RWPE2 (cell line): ENCODE measurements around the gene NTRK2.
A peak's percentile ranks its signal among the peaks of the same experiment; 100 is the strongest.

Experiments
- ATAC-seq: fragments of 200-7000 bp; cut with Tn5 transposase; 3 replicates; pipeline ENCODE4 v1.9.1; 2021; ENCODE audit warnings: low read depth
- DNase-seq: peaks from one replicate; pipeline ENCODE4 v3.0.0-alpha.2; 2020; ENCODE audit warnings: low spot score
- H3K27ac ChIP-seq: fragments of 450-650 bp; 2 replicates; pipeline ENCODE4 v1.5.1; 2017; ENCODE audit warnings: mild to moderate bottlenecking; ENCODE audit not compliant: poor library complexity, severe bottlenecking
- H3K27me3 ChIP-seq: fragments of 250-450 bp; sonication (Bioruptor Pico); 2 replicates; pipeline ENCODE4 v1.5.1; 2021; ENCODE audit warnings: mild to moderate bottlenecking, moderate library complexity; ENCODE audit not compliant: insufficient read depth, poor library complexity, severe bottlenecking
- H3K36me3 ChIP-seq: fragments of 250-450 bp; sonication (Bioruptor Pico); 2 replicates; pipeline ENCODE4 v1.5.1; 2020; ENCODE audit warnings: low read depth, mild to moderate bottlenecking, moderate library complexity
- H3K4me1 ChIP-seq: fragments of 250-450 bp; sonication (Bioruptor Pico); 2 replicates; pipeline ENCODE4 v1.5.1; 2021; ENCODE audit warnings: mild to moderate bottlenecking, moderate library complexity; ENCODE audit not compliant: insufficient read depth, poor library complexity, severe bottlenecking
- H3K4me3 ChIP-seq: fragments of 250-450 bp; sonication (Bioruptor Pico); 2 replicates; pipeline ENCODE4 v1.5.1; 2021; ENCODE audit warnings: mild to moderate bottlenecking, moderate library complexity; ENCODE audit not compliant: severe bottlenecking
- H3K9me3 ChIP-seq: fragments of 250-450 bp; sonication (Bioruptor Pico); 2 replicates; pipeline ENCODE4 v1.5.1; 2021; ENCODE audit warnings: mild to moderate bottlenecking, moderate library complexity; ENCODE audit not compliant: severe bottlenecking
- TF ChIP-seq, protein P1 (sequence below): fragments of 450-650 bp; IDR thresholded peaks from one replicate; pipeline ENCODE4 v1.5.1; 2017; ENCODE audit warnings: mild to moderate bottlenecking, moderate library complexity; ENCODE audit not compliant: poor library complexity, severe bottlenecking

Gene NTRK2

DNA sequence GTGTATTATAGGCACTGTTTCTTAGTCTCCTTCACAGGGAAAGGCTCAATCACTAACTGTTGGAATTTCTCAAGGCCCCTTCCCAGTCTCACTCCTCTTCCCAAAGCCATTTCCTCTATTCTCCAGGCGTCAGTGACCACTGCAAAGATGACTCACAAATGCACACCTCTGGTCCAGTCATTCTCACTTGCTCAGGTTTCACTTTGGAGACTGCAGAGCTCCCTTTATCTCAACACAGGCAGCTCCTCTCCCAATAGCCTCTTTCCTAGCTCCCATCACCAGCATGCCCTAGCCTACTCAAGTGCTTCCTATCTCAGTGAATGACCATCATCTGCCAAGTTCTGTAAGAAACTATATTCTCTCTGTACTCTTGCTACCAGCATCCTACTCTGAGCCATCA is 323.6 kb downstream of the NTRK2 start:
- no peaks in the 10 kb centered on the region for H3K27me3 ChIP-seq
- no peak overlapping the region for H3K4me3 ChIP-seq
- peaks cover 29% of the 10 kb centered on the region for H3K4me1 ChIP-seq
- H3K36me3 ChIP-seq = no peaks in the 10 kb centered on the region
- no peaks in the 10 kb centered on the region for H3K9me3 ChIP-seq
- peak; percentile 74 for ATAC-seq
- DNase-seq = no peak
- TF ChIP-seq, protein P1, sequence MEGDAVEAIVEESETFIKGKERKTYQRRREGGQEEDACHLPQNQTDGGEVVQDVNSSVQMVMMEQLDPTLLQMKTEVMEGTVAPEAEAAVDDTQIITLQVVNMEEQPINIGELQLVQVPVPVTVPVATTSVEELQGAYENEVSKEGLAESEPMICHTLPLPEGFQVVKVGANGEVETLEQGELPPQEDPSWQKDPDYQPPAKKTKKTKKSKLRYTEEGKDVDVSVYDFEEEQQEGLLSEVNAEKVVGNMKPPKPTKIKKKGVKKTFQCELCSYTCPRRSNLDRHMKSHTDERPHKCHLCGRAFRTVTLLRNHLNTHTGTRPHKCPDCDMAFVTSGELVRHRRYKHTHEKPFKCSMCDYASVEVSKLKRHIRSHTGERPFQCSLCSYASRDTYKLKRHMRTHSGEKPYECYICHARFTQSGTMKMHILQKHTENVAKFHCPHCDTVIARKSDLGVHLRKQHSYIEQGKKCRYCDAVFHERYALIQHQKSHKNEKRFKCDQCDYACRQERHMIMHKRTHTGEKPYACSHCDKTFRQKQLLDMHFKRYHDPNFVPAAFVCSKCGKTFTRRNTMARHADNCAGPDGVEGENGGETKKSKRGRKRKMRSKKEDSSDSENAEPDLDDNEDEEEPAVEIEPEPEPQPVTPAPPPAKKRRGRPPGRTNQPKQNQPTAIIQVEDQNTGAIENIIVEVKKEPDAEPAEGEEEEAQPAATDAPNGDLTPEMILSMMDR = no peak
- H3K27ac ChIP-seq = no peak overlapping the region

DNA sequence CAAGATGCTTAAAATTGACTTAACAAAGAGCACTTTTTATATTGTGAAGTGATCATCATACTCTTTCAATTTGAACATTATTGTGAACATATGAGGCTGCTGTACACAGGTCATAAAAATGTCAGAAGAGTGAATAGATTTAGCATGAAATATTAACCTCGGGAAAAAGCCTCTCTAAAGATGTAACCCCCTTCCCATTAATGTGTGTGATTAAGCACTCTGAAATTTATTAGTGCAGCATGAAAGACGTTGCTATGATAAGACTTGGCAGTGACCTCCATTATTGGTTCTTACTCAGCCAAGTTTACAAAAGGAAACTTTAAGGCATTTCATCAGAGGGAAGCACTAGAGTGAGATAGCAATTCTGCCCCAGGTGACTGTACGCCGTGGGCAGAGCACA is 326.5 kb downstream of the NTRK2 start:
- ATAC-seq (peak; percentile 79), DNase-seq (no peak)
- peaks cover 16% of the 10 kb centered on the region for H3K4me1 ChIP-seq
- H3K27me3 ChIP-seq = no peaks in the 10 kb centered on the region
- no peaks in the 10 kb centered on the region for H3K9me3 ChIP-seq
- H3K36me3 ChIP-seq = no peaks in the 10 kb centered on the region
- H3K4me3 ChIP-seq = no peak overlapping the region
- peak overlapping the region; percentile 47 for H3K27ac ChIP-seq
- TF ChIP-seq, protein P1 = no peak

DNA sequence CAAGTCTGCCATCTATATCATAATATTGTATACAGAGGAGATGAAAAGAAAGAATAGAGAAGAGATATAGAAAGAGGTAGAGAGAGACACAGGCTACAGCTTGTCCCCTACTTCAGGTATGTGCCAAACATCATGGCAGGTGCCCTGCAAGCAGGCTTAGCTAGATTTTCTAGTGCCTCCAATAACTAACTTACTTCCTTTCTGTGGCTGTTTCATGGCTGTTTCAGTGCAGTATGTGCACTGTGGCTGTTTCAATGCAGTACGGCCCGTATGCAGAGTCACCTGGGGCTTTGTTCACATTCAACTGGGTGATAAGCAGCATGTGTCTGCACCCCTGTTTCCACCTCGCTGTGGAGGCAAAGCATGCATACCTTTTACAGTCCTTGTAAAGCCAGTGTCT is 327.2 kb downstream of the NTRK2 start:
- Histone ChIP-seq H3K4me3 (no peak overlapping the region), H3K27me3 (no peaks in the 10 kb centered on the region), H3K36me3 (no peaks in the 10 kb centered on the region), H3K27ac (peak overlapping the region; percentile 47), H3K9me3 (no peaks in the 10 kb centered on the region), H3K4me1 (peaks cover 14% of the 10 kb centered on the region)
- ATAC-seq (no peak), DNase-seq (no peak)
- TF ChIP-seq, protein P1 = no peak

DNA sequence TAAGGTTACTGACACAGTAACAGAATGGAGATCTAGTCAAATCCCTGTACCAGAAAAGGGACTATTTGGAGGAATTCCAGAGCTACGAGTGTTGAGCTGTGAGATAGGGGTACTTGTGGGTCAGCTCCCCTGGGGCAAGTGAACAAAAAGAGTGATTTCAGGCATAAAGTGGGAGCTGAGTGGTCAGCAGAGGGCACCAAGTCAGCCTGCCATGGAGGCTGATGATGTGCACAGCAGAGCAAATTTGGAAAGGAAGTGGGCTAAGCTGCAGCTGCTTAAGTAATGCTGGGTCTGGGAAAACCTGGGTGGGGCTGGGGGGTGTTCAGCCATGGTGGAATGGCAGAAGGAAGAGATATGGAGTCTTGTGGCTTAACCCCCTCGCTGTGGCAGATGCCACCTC is 327.9 kb downstream of the NTRK2 start:
- Histone ChIP-seq H3K9me3 (no peaks in the 10 kb centered on the region), H3K36me3 (no peaks in the 10 kb centered on the region), H3K4me3 (no peak overlapping the region), H3K4me1 (peaks cover 14% of the 10 kb centered on the region), H3K27me3 (no peaks in the 10 kb centered on the region), H3K27ac (no peak overlapping the region)
- TF ChIP-seq, protein P1 = peak; percentile 19
- no peak for ATAC-seq
- no peak for DNase-seq

DNA sequence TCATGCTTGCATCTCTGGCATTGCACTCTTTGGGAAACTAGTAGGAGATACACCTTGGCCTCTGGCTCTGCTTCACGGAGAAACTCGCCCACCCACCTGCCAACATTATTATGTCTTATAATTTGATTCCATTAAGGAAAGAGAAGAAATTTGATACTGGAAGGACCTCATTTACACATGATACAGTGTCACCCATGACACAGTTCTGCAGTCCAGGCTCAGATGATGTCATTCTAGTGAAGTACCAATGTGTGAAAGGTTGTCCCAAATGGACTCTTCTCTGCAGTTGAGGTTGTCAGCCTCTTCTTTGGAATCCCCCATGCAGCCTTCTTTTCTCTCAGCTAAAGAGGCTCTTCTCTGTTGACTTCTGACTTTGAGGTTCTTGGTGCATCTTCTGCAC is 329.1 kb downstream of the NTRK2 start:
- no peaks in the 10 kb centered on the region for H3K27me3 ChIP-seq
- DNase-seq (no peak), ATAC-seq (no peak)
- no peak overlapping the region for H3K27ac ChIP-seq
- H3K4me3 ChIP-seq = no peak overlapping the region
- H3K36me3 ChIP-seq = no peaks in the 10 kb centered on the region
- peaks cover 14% of the 10 kb centered on the region for H3K4me1 ChIP-seq
- TF ChIP-seq, protein P1 = no peak
- no peaks in the 10 kb centered on the region for H3K9me3 ChIP-seq
